GM23338 (cell line): ENCODE results near the gene KCNMB2.

Experiments used
- CREB1 ChIP-seq: fragments of 250-450 bp; sonication (Bioruptor Pico); IDR thresholded peaks from 2 replicates; pipeline ENCODE4 v1.5.0; 2020; ENCODE audit warnings: low read depth, mild to moderate bottlenecking, moderate library complexity
- ETS1 ChIP-seq: IDR thresholded peaks from 2 replicates; pipeline ENCODE4 v1.6.1; 2016; ENCODE audit warnings: antibody characterized with exemption
- EZH2 ChIP-seq: fragments of 200-600 bp; sonication (generic); IDR thresholded peaks from one replicate; pipeline ENCODE4 v1.8.0; 2017; ENCODE audit warnings: antibody characterized with exemption, mild to moderate bottlenecking, low read depth; ENCODE audit not compliant: unreplicated experiment
- EZH2phosphoT487 ChIP-seq: fragments of 200-600 bp; sonication (generic); IDR thresholded peaks from one replicate; pipeline ENCODE4 v1.8.1; 2018; ENCODE audit warnings: antibody characterized with exemption; ENCODE audit not compliant: unreplicated experiment
- NANOG ChIP-seq: IDR thresholded peaks from 2 replicates; pipeline ENCODE4 v1.6.1; 2016; ENCODE audit warnings: antibody characterized with exemption, borderline replicate concordance
- POLR2AphosphoS5 ChIP-seq: IDR thresholded peaks from 2 replicates; pipeline ENCODE4 v1.6.1; 2016; ENCODE audit warnings: antibody characterized with exemption, low read depth
- STAT1 ChIP-seq: IDR thresholded peaks from one replicate; pipeline ENCODE4 v1.6.1; 2016; ENCODE audit warnings: antibody characterized with exemption; ENCODE audit not compliant: unreplicated experiment
- ZNF114 ChIP-seq: fragments of 250-450 bp; sonication (Bioruptor Pico); IDR thresholded peaks from 2 replicates; pipeline ENCODE4 v1.5.0; 2020; ENCODE audit warnings: mild to moderate bottlenecking, moderate library complexity
- TF ChIP-seq, protein P1 (sequence below), 2 experiments: fragments of 200-600 bp in 1 of 2; sonication (generic) in 1 of 2; conservative IDR thresholded peaks; 2 replicates each; pipeline versions ENCODE4 v1.5.1 to v1.6.1; 2016 to 2017; ENCODE audit warnings: antibody characterized with exemption in 2 of 2, low read depth in 2 of 2, mild to moderate bottlenecking in 2 of 2, moderate library complexity in 1 of 2
- TF ChIP-seq, protein P2 (sequence below): IDR thresholded peaks from one replicate; pipeline ENCODE4 v1.6.1; 2018; ENCODE audit warnings: antibody characterized with exemption; ENCODE audit not compliant: unreplicated experiment

GRCh38 chr3:178537122-178537705, 978 bp downstream of the KCNMB2 start:
- TF ChIP-seq, protein P1, sequence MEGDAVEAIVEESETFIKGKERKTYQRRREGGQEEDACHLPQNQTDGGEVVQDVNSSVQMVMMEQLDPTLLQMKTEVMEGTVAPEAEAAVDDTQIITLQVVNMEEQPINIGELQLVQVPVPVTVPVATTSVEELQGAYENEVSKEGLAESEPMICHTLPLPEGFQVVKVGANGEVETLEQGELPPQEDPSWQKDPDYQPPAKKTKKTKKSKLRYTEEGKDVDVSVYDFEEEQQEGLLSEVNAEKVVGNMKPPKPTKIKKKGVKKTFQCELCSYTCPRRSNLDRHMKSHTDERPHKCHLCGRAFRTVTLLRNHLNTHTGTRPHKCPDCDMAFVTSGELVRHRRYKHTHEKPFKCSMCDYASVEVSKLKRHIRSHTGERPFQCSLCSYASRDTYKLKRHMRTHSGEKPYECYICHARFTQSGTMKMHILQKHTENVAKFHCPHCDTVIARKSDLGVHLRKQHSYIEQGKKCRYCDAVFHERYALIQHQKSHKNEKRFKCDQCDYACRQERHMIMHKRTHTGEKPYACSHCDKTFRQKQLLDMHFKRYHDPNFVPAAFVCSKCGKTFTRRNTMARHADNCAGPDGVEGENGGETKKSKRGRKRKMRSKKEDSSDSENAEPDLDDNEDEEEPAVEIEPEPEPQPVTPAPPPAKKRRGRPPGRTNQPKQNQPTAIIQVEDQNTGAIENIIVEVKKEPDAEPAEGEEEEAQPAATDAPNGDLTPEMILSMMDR (conservative IDR thresholded peaks at IDR 0.05; ENCODE audit: low read depth in 2 of 2), result no peak
- TF ChIP-seq POLR2AphosphoS5 (no peak), EZH2 (no peak), EZH2phosphoT487 (no peak), NANOG (no peak), ETS1 (no peak), STAT1 (no peak), ZNF114 (CRISPR knock-in tag) (no peak), CREB1 (CRISPR knock-in tag) (no peak)
- TF ChIP-seq, protein P2, sequence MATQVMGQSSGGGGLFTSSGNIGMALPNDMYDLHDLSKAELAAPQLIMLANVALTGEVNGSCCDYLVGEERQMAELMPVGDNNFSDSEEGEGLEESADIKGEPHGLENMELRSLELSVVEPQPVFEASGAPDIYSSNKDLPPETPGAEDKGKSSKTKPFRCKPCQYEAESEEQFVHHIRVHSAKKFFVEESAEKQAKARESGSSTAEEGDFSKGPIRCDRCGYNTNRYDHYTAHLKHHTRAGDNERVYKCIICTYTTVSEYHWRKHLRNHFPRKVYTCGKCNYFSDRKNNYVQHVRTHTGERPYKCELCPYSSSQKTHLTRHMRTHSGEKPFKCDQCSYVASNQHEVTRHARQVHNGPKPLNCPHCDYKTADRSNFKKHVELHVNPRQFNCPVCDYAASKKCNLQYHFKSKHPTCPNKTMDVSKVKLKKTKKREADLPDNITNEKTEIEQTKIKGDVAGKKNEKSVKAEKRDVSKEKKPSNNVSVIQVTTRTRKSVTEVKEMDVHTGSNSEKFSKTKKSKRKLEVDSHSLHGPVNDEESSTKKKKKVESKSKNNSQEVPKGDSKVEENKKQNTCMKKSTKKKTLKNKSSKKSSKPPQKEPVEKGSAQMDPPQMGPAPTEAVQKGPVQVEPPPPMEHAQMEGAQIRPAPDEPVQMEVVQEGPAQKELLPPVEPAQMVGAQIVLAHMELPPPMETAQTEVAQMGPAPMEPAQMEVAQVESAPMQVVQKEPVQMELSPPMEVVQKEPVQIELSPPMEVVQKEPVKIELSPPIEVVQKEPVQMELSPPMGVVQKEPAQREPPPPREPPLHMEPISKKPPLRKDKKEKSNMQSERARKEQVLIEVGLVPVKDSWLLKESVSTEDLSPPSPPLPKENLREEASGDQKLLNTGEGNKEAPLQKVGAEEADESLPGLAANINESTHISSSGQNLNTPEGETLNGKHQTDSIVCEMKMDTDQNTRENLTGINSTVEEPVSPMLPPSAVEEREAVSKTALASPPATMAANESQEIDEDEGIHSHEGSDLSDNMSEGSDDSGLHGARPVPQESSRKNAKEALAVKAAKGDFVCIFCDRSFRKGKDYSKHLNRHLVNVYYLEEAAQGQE, result no peak
